GM21825 (cell line): ENCODE measurements around the gene UBASH3B.
"Not testable (repeated sequence)": the region's sequence is repeated elsewhere in the genome, so short reads cannot be mapped to it uniquely, and the experiment has no call there.

ENCODE experiments used
- ATAC-seq: cut with Tn5 transposase; IDR thresholded peaks from one replicate; pipeline ENCODE4 v1.9.1; 2021; ENCODE audit warnings: mild to moderate bottlenecking, moderate library complexity; ENCODE audit not compliant: unreplicated experiment

UBASH3B gene

DNA sequence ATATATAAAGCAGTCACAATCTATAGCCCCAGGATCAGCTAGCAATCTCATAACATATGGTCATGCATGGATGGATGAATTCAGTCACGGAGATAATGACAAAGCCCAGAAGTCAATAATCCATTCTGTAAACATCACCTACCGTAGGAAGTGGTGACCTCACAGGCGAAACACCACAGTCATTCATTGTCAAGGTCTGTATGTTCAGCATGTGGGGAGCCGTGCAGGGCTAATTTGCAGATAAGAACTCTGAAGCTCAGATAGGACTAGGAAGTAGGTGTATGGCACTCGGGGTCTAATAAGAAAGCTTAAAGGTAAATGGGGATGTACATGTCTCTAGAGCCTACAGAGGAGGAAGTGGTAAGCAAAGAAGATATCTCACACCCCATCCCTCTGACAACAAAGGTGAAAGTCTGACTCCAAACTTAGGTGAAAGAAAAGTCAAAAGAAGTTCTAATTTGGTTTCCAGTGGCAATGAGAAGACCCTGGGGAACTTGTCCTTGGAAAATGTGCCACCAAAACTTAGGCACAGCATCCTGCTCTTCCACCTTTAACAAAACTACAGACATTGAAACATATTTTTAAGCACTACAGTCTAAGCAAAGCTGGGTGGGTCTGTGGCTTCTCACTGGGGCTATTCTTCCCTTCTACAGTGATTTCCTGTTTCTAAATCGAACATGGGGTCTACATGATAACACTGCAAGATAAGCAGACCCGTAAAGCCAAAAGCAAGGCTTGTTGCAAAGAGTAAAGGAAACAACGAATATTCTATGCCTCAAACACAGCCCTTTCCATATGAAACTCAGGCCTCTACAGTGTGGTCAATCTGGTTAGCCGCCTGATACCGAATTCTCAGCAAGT is 188.0 kb downstream of the UBASH3B start:
- no peak for ATAC-seq

DNA sequence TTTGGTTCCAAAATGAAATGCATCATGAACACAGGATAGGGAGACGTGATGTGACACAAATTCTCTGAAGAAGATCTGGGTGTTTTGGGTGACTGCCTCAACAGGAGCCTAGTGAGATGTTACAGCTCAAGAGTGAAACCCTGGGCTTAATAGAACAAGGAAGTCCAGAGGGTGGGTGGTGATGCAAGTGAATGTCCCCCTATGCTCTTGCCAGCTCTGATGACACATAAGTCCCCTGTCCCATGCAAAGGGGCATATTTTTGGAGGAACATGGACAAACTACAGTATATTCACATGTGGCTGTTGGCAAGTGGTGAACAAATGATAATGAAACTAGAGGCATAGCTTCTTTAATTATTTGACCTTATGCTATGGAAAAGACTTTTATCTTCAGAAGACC is 191.9 kb downstream of the UBASH3B start:
- ATAC-seq = no peak

DNA sequence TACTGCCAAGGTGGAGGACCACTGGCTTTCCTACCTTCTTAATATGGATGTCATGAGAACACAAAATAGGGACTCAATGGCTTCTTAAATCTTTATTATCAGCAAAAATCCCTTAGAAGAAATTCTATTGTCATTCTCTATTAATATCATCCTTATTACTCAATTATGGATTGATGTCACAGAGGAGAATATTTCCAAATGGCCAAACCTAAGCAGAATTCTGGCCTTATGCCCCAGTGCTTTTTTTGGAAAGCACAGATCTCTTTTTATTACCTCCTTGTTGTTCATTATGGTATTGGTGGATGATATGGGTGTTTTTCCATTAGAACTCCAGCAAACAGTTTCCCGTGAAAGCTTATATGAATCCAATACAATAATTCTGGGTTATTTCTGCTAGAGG is 192.7 kb downstream of the UBASH3B start:
- no peak for ATAC-seq

DNA sequence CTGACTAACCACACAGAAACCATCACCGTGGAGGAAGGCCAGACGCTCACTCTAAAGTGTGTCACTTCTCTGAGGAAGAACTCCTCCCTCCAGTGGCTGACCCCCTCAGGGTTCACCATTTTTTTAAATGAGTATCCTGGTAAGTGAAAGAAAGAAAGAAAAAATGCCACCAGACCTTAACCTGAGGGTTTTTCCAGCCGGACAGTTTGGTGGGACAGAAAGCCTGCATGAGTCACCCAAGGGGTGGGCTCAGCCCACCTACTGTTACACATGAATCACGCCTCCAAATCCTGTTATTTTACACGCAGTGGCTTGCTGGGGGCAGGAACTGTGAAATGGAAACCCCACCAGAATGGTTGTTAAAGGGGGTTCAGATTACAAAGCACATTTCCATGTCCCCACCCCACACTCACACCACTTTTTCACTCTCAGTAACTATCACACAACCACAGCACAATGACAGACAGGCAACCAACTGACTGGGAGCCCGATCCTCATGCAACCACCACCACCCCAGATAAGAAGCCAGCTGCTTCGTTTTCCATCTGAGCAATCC is 194.6 kb downstream of the UBASH3B start:
- ATAC-seq = no peak

DNA sequence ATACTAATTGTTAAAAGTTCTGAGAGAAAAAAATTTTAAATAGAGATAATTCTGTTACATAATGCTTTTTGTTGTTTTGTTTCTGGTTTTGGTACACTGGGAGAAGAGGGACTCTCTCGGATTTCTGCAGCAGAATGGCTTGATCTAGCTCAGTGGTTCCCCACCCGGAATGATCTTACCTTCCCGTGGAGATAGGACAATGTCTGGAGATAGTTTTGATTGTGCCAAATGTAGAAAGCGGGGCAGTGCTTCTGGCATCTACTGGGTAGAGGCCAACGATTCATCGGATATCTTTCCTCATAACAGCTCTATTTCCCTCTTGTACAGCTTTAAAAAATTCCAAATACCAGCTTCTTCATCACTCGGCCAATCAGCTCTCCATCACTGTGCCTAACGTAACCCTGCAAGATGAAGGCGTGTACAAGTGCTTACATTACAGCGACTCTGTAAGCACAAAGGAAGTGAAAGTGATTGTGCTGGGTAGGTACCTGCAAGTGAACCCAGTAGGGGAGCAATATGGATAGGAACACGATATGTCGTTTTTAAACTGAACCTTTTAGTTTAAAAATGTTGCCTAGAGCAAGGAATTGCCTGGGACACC is 195.9 kb downstream of the UBASH3B start:
- ATAC-seq = peak; percentile 57

DNA sequence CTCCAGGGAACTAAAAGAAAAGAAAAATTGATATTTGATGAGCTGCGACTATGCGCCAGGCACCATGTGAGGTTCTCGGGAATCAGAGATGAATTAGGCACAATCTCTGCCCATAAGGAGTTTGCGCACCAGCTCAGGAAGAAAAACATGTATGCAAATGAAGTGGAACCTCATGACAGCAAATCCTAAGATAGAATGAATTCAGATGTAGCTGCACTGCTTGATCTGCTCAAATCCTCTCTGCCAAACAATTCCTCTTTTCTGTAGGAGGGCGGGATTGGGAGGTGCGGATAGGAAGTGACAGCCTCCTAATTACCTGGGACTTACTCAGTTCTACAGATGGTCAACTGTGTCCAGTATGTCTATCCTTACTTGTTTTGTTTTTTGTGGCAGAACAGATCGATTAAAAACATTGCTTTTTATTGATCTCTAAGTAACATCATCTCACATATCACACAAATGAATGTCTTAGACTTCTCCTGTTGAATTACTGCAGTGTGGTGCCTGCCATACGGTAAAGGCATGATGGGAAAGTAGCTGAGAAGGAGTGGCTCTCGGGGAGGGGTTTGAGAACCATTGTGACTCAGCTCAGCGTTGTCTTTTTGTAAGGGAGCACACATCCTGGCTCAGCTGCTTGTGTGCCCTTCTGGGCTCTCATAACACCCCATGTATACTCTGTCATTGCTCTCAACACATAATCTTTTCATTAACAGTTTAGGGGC is 196.7 kb downstream of the UBASH3B start:
- ATAC-seq = no peak

DNA sequence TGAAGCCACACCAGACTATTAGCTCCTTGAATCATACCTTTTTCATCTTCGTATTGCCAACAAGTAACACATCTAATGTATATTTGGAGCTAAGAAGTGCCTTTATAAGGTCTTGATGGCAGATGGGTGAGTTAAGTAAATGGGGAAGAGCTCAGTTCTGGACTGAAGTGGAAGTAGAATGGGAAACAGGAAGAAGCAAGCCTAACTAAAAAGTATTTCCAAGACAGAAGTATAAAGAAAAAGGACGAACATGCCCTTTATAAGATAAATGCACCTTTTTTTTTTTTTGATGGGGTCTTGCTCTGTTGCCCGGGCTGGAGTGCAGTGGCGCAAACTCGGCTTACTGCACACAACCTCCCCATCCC is 197.3 kb downstream of the UBASH3B start:
- no peak for ATAC-seq

DNA sequence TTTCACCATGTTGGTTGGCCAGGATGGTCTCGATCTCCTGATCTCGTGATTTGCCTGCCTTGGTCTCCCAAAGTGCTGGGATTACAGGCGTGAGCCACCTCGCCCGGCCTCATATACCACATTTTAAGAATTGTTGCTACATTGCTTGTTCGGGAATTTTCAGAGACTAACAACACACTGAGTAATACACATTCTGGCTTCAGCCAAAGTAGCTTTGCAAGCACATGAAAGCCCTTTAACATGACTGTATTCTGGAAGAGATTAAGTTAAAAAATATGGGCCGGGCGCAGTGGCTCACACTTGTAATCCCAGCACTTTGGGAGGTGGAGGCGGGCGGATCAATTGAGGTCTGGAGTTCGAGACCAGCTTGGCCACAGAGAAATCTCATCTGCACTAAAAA is 197.7 kb downstream of the UBASH3B start:
- no peak for ATAC-seq

DNA sequence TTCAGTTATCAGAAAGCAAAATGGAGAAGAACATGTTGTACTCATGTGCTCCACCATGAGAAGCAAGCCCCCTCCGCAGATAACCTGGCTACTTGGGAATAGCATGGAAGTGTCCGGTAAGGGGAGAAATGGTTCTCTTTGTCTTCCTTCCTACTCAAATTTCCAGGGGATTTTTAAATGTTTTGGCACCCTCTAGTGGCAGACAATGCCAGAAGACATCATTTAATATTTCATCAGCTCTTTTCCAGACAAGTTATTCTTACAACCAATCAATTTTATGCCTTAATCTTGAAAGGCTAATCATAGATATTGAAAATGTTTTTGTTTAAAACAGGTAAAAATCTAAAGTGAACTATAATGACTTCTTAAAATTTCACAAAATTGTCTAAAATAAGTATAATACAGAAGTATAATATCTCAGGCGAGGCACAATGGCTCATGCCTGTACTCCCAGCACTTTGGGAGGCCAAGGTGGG is 198.5 kb downstream of the UBASH3B start:
- no peak for ATAC-seq

DNA sequence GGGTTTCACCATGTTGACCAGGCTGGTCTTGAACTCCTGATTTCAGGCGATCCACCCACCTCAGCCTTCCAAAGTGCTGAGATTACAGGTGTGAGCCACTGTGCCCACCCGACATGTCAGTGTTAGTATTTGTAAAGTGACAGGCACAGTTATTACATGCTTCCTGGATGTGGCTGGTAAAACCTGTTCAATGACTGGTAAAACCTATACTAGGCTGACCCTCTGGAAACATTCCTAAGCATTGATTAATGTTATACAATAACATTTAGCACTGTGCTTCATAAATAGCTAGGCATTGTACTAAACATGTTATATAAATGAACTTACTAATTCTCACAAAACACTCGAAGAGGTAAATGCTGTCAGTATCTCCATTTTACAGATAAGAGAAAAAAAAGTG is 206.1 kb downstream of the UBASH3B start:
- no peak for ATAC-seq

DNA sequence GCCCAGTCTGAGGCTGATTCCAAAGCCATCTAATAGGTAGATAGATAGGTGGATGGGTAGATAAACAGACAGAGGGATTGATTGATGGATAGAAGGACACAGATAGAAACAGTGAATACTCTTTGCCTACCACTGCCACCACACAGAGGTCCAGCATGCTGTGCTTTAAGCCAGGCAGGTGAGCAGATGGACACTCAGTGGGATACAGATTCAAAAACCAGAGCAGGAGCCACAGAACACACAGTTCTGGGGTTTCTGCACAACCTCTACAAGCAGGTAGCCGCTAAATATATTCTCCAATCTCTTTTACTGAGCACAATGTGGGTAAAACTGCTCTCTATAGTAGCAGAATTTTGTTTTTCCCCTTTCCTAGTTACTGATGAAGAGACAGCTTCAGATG is 206.6 kb downstream of the UBASH3B start:
- no peak for ATAC-seq

DNA sequence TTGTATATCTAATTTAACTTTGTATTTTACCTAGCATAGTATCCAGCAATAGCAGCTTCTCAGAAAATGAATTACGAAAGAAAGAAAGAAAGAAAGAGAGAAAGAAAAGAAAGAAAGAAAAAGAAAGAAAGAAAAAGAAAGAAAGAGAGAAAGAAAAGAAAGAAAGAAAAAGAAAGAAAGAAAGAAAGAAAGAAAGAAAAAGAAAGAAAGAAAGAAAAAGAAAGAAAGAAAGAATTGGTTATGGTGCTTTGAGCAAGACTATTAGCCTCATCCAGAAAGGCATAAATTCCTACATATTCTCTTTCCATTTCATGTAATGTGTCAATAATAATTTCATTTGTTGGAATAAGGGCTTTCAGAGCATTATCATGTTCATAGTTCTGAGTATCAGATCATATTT is 207.6 kb downstream of the UBASH3B start:
- ATAC-seq = not testable (repeated sequence)

DNA sequence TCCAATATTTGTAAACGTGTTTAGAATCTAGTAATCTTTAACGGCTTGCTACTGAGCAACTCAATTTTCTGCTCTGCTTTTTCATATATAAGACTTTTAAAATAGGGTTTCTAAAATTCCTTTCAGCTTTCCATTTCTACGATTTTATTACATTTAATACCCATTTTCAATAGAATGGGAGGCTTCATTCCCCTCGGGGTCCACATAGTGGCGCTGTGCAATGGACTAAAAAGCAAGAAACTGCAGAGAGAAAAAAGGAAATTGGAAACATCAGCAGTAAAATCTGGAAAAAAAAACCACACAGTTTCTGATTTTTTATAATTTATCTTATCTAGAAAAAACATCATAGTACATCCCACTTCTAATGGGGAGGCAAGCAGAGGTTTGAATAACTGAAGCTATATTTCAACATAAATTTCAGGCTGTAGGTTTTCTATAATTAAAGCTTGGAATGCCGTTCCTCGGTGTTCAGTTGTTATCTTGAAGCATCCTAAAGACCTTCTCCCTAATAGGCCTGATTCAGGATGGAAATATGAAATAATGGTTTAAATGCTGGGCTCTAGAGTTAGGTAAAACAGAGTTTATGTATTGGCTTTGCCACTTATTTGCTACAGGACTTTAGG is 208.3 kb downstream of the UBASH3B start:
- ATAC-seq = no peak
